H1 (cell line): Measurements from ENCODE around the gene PHF14. TPM values are rescaled to one million over a fixed set of nuclear protein-coding genes. Genes with fewer than 3 reads are reported as not detected.

Experiments used
- CTCF ChIA-PET: fragments of 300-600 bp; sonication (Branson Sonifier 250); formaldehyde crosslinking; loops from one replicate; lab custom pipeline; 2021; ENCODE audit not compliant: partially characterized antibody; lab: Charles Lee
- POLR2A ChIA-PET: fragments of 300-600 bp; sonication (Branson Sonifier 250); formaldehyde crosslinking; loops from one replicate; lab custom pipeline; 2021; ENCODE audit warnings: inconsistent platforms; ENCODE audit not compliant: partially characterized antibody; lab: Charles Lee
- DNase-seq, 2 experiments: peaks; one replicate each; pipeline versions ENCODE4 v3.0.0 to v3.0.0-alpha.2; 2010 to 2022; ENCODE audit warnings: low spot score in 2 of 2, low read depth in 1 of 2, mixed read lengths in 1 of 2
- FAIRE-seq: peaks from 2 replicates; lab custom pipeline; 2011; peaks lifted over from hg19 to GRCh38; lab: Jason Lieb, UNC
- H2AFZ ChIP-seq: 2 replicates; pipeline ENCODE4 v1.8.1; 2012; ENCODE audit warnings: low read length, inconsistent platforms
- H2AK5ac ChIP-seq: 2 replicates; pipeline ENCODE4 v1.6.1; 2013; ENCODE audit warnings: low read depth, low read length
- H2BK120ac ChIP-seq: replicated peaks from 2 replicates; pipeline ENCODE3; 2013; ENCODE audit warnings: low read depth, low read length, inconsistent platforms
- H2BK12ac ChIP-seq: 2 replicates; pipeline ENCODE4 v1.6.1; 2013; ENCODE audit warnings: low read depth, low read length
- H2BK15ac ChIP-seq: 2 replicates; pipeline ENCODE4 v1.6.1; 2013; ENCODE audit warnings: low read length
- H2BK20ac ChIP-seq: 2 replicates; pipeline ENCODE4 v1.6.1; 2013; ENCODE audit warnings: low read length
- H2BK5ac ChIP-seq: 2 replicates; pipeline ENCODE4 v1.6.1; 2013; ENCODE audit warnings: low read depth, low read length
- H3K14ac ChIP-seq: 2 replicates; pipeline ENCODE4 v1.6.1; 2013; ENCODE audit warnings: inconsistent platforms; ENCODE audit not compliant: insufficient read length
- H3K18ac ChIP-seq: 2 replicates; pipeline ENCODE4 v1.6.1; 2013; ENCODE audit warnings: low read length; ENCODE audit errors: extremely low read depth
- H3K23ac ChIP-seq: 2 replicates; pipeline ENCODE4 v1.6.1; 2013; ENCODE audit warnings: inconsistent platforms; ENCODE audit not compliant: insufficient read length
- H3K23me2 ChIP-seq: 2 replicates; pipeline ENCODE4 v1.6.1; 2013; ENCODE audit warnings: low read depth, low read length
- H3K27ac ChIP-seq: 2 replicates; pipeline ENCODE4 v1.6.1; 2011; ENCODE audit warnings: low read depth, low read length, inconsistent platforms
- H3K27me3 ChIP-seq, 4 experiments: replicated peaks in 1 of 4; 1 replicate in 1 of 4; 2 replicates in 3 of 4; pipeline versions ENCODE4 v1.6.1 to v1.8.1; 2011 to 2013; ENCODE audit warnings: low read length in 3 of 4, mild to moderate bottlenecking in 3 of 4, inconsistent platforms in 2 of 4, mixed read lengths in 2 of 4, moderate library complexity in 1 of 4; ENCODE audit not compliant: control insufficient read depth in 3 of 4, insufficient read depth in 3 of 4; ENCODE audit errors: extremely low read depth in 1 of 4
- H3K36me3 ChIP-seq, 4 experiments: 2 replicates each; pipeline versions ENCODE4 v1.6.1 to v1.8.1; 2011 to 2013; ENCODE audit warnings: mild to moderate bottlenecking in 4 of 4, low read length in 3 of 4, moderate library complexity in 2 of 4, control low read depth in 1 of 4, inconsistent platforms in 1 of 4; ENCODE audit not compliant: insufficient read depth in 4 of 4, control insufficient read depth in 2 of 4
- H3K4ac ChIP-seq: replicated peaks from 2 replicates; pipeline ENCODE3; 2013; ENCODE audit warnings: low read length, low read depth, mixed read lengths, inconsistent platforms; ENCODE audit not compliant: insufficient read length
- H3K4me1 ChIP-seq, 4 experiments: replicated peaks in 1 of 4; 1 replicate in 1 of 4; 2 replicates in 3 of 4; pipeline versions ENCODE4 v1.6.1 to v1.8.1; 2011 to 2013; ENCODE audit warnings: low read length in 3 of 4, inconsistent platforms in 2 of 4, mixed read lengths in 1 of 4; ENCODE audit not compliant: insufficient read depth in 4 of 4, control insufficient read depth in 3 of 4
- H3K4me2 ChIP-seq, 2 experiments: 2 replicates each; pipeline versions ENCODE4 v1.6.1 to v1.8.1; 2011 to 2013; ENCODE audit warnings: low read depth in 2 of 2, low read length in 2 of 2, control low read depth in 1 of 2, inconsistent platforms in 1 of 2, mild to moderate bottlenecking in 1 of 2; ENCODE audit not compliant: insufficient read depth in 1 of 2
- H3K4me3 ChIP-seq, 4 experiments: fragments of 200-600, 300-600 bp in 1 of 4; sonication (generic), shearing (Covaris generic), sonication (Bioruptor Twin) in 1 of 4; 2 replicates each; pipeline versions ENCODE4 v1.5.1 to v1.8.1; 2011 to 2016; ENCODE audit warnings: low read length in 4 of 4, low read depth in 3 of 4, control low read depth in 2 of 4, inconsistent platforms in 2 of 4, mild to moderate bottlenecking in 2 of 4, mixed read lengths in 1 of 4, moderate library complexity in 1 of 4; ENCODE audit not compliant: insufficient read depth in 2 of 4; ENCODE audit errors: extremely low read depth in 1 of 4
- H3K56ac ChIP-seq: replicated peaks from 2 replicates; pipeline ENCODE3; 2013; ENCODE audit warnings: low read depth, mild to moderate bottlenecking, mixed read lengths, low read length, inconsistent platforms; ENCODE audit not compliant: insufficient read length
- H3K79me1 ChIP-seq: 2 replicates; pipeline ENCODE4 v1.6.1; 2013; ENCODE audit warnings: low read depth, low read length, control low read depth
- H3K79me2 ChIP-seq, 2 experiments: 2 replicates each; pipeline versions ENCODE4 v1.6.1 to v1.8.1; 2012 to 2013; ENCODE audit warnings: low read length in 2 of 2, mild to moderate bottlenecking in 2 of 2, inconsistent platforms in 1 of 2; ENCODE audit not compliant: insufficient read depth in 2 of 2, control insufficient read depth in 1 of 2
- H3K9ac ChIP-seq, 4 experiments: replicated peaks in 1 of 4; 1 replicate in 1 of 4; 2 replicates in 3 of 4; pipeline versions ENCODE4 v1.6.1 to v1.8.1; 2011 to 2013; ENCODE audit warnings: low read depth in 3 of 4, low read length in 3 of 4, control low read depth in 2 of 4, mild to moderate bottlenecking in 2 of 4, moderate library complexity in 2 of 4, inconsistent platforms in 1 of 4; ENCODE audit errors: extremely low read depth in 1 of 4
- H3K9me3 ChIP-seq, 2 experiments: 2 replicates each; pipeline versions ENCODE4 v1.6.1 to v1.8.1; 2012 to 2013; ENCODE audit warnings: mild to moderate bottlenecking in 2 of 2, moderate library complexity in 2 of 2, control low read depth in 1 of 2, inconsistent platforms in 1 of 2, low read depth in 1 of 2, low read length in 1 of 2, mixed read lengths in 1 of 2; ENCODE audit not compliant: insufficient read depth in 2 of 2
- H4K20me1 ChIP-seq, 2 experiments: replicated peaks in 1 of 2; 2 replicates each; pipeline versions ENCODE3 to v1.8.1; 2011 to 2013; ENCODE audit warnings: inconsistent platforms in 2 of 2, low read length in 2 of 2, mild to moderate bottlenecking in 1 of 2; ENCODE audit not compliant: insufficient read depth in 2 of 2, control insufficient read depth in 1 of 2
- H4K5ac ChIP-seq: 2 replicates; pipeline ENCODE4 v1.6.1; 2013; ENCODE audit warnings: low read length, low read depth, mixed read lengths, inconsistent platforms; ENCODE audit not compliant: insufficient read length
- H4K8ac ChIP-seq: 2 replicates; pipeline ENCODE4 v1.8.0; 2013; ENCODE audit warnings: mild to moderate bottlenecking, moderate library complexity, low read length, inconsistent platforms; ENCODE audit not compliant: insufficient read depth; ENCODE audit errors: extremely low read depth
- H4K91ac ChIP-seq: replicated peaks from 2 replicates; pipeline ENCODE3; 2013; ENCODE audit warnings: low read length, mixed read lengths, inconsistent platforms; ENCODE audit not compliant: insufficient read length
- JUN ChIP-seq: IDR thresholded peaks from 2 replicates; pipeline ENCODE4 v1.6.1; 2011; ENCODE audit warnings: low read depth, mild to moderate bottlenecking, improper control_type of control experiment, low read length
- WGBS, 2 experiments: shearing (Covaris generic) in 1 of 2; methylation state at CpG; one replicate each; pipeline versions ENCODE4 v1.1.6 to v1.1.7; 2013 to 2015; ENCODE audit warnings: low lambda C conversion rate in 2 of 2, mixed read lengths in 2 of 2, inconsistent platforms in 1 of 2, low coverage in 1 of 2, missing lambda C conversion rate in 1 of 2; ENCODE audit not compliant: insufficient replicate concordance in 2 of 2, insufficient coverage in 1 of 2, insufficient read length in 1 of 2; ENCODE audit errors: extremely low coverage in 1 of 2, missing lambda C conversion rate in 1 of 2; 5-methylcytosine and 5-hydroxymethylcytosine counted together
- polyA plus RNA-seq, 7 experiments: library from polyadenylated mRNA; depleted of rRNA in 3 of 7; stranded (reverse) in 5 of 7; unstranded in 2 of 7; fragments of >200 nt in 5 of 7; fragments of 200-250 nt in 2 of 7; gene quantifications; 1 replicate in 5 of 7; 2 replicates in 1 of 7; 4 replicates in 1 of 7; pipeline versions ENCODE4 v1.2.1 to v1.2.3, GENCODE V29; 2011 to 2013; ENCODE audit warnings: missing spikeins in 2 of 7, mixed read lengths in 2 of 7
- total RNA-seq: library from RNA; stranded (reverse); fragmentation: NEBNext Ultra II Directional; extraction: Animal tissue kit (Norgen Biotek cat#: 25700); gene quantifications from 2 replicates; pipeline ENCODE4 v1.2.1, GENCODE V29; 2021

Gene PHF14
- total and polyA plus RNA-seq, 2 of the 8 experiments (the other 6 are each of a cell fraction or from before 2014, with no cell fraction given) = 17.9 to 70.6 TPM

GRCh38 chr7:11203224-11203623 is 229.6 kb downstream of the PHF14 start:
- Histone ChIP-seq H2BK20ac (no peak overlapping the region), H3K79me2 (no peaks in the 10 kb centered on the region), H2BK15ac (no peak overlapping the region), H3K23ac (no peak overlapping the region), H3K9me3 (no peaks in the 10 kb centered on the region), H3K14ac (no peak overlapping the region), H3K18ac (no peak overlapping the region), H3K4me2 (no peak overlapping the region), H2BK120ac (no peak overlapping the region), H3K36me3 (no peaks in the 10 kb centered on the region), H3K9ac (no peak overlapping the region), H3K27ac (no peak overlapping the region), H3K23me2 (no peaks in the 10 kb centered on the region), H3K79me1 (no peaks in the 10 kb centered on the region), H2AFZ (no peak overlapping the region), H4K5ac (no peak overlapping the region), H2BK12ac (no peak overlapping the region), H2BK5ac (no peak overlapping the region), H3K27me3 (no peaks in the 10 kb centered on the region), H3K56ac (no peak overlapping the region), H4K20me1 (no peaks in the 10 kb centered on the region), H4K8ac (no peak overlapping the region), H4K91ac (no peak overlapping the region), H2AK5ac (no peak overlapping the region), H3K4ac (no peak overlapping the region), H3K4me3 (no peak overlapping the region), H3K4me1 (no peaks in the 10 kb centered on the region)
- no peak for FAIRE-seq
- DNase-seq = no peak
- 100% methylated on average over 1 of the region's 1 CpG; no CpG with 5 or more reads in 1 of the 2 experiments for WGBS, 2 experiments
- POLR2A ChIA-PET = no interaction called here
- CTCF ChIA-PET = interaction anchor here (1.5 to 4.2 kb wide), 2 partner anchors 10 to 141 kb away, joined by 3 to 26 read pairs; no protein-coding TSS in a partner anchor
- TF ChIP-seq JUN = no peak
